ENCODE measurements around the gene PDE8A. TPM values are rescaled to one million over a fixed set of nuclear protein-coding genes. Genes with fewer than 3 reads are reported as not detected.

PDE8A gene
- total and polyA plus RNA-seq, 2 donors (not counting 3 experiments of a cell fraction or from before 2014, with no cell fraction given) = 21.3 to 45.7 TPM

DNA sequence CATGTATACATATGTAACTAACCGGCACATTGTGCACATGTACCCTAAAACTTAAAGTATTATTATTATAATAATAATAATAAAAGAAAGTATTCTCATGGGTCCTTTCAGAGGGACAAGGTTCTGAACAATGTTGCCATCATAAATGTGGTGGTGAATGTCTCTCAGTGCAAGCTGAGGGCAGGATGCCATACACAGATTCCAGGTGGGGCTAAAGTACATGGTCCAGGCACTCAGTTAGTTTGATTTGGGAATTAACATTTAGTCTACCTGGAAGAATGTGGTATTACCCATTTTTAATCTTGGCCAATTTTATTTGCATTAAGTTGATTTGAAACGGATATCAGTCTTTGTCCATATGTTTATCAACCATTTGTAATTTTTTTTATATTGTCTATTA is 24.5 kb downstream of the PDE8A start:
- POLR2A ChIA-PET = no interaction called here
- Histone ChIP-seq H3K9ac (replicated peaks; ENCODE audit: extremely low read depth, insufficient read depth, low read length) (no peak overlapping the region), H3K9me3 (replicated peaks; ENCODE audit: control insufficient read depth, insufficient read depth, low read length) (no peaks in the 10 kb centered on the region), H3K4me1 (ENCODE audit: control insufficient read depth, extremely low read depth, insufficient read depth, low read length) (peaks cover 12% of the 10 kb centered on the region), H4K20me1 (replicated peaks; ENCODE audit: control insufficient read depth, extremely low read depth, insufficient read depth, low read length) (no peaks in the 10 kb centered on the region), H3K9me1 (replicated peaks; ENCODE audit: control insufficient read depth, extremely low read depth, insufficient read depth, low read length) (no peaks in the 10 kb centered on the region), H3K36me3 (ENCODE audit: control insufficient read depth in 2 of 2, extremely low read depth in 1 of 2, insufficient read depth in 2 of 2, low read length in 2 of 2) (no peaks in the 10 kb centered on the region), H2AFZ (ENCODE audit: low read depth, low read length) (no peak overlapping the region), H3K4me3 (replicated peaks in 1 of 3; ENCODE audit: insufficient read depth in 1 of 3, low read depth in 1 of 3, low read length in 3 of 3) (no peak overlapping the region), H3K27ac (ENCODE audit: insufficient read depth, low read depth, low read length) (no peak overlapping the region), H3K4me2 (ENCODE audit: insufficient read depth, low read length) (no peak overlapping the region), H3K27me3 (ENCODE audit: control insufficient read depth in 2 of 2, insufficient read depth in 2 of 2, low read length in 2 of 2) (no peaks in the 10 kb centered on the region), H3K79me2 (ENCODE audit: control insufficient read depth, insufficient read depth, low read length) (peaks cover 27% of the 10 kb centered on the region)
- BruUV-seq (replicated peaks) = no TSS peak
- TF ChIP-seq EZH2 (IDR thresholded peaks at IDR 0.05; ENCODE audit: borderline replicate concordance, low read depth, low read length, severe bottlenecking) (no peak), POLR2A (IDR thresholded peaks at IDR 0.05; ENCODE audit: low read depth, low read length) (no peak), FOS (IDR thresholded peaks at IDR 0.05; ENCODE audit: borderline replicate concordance, insufficient read depth, low read length) (no peak), MYC (IDR thresholded peaks at IDR 0.05; ENCODE audit: low read depth, low read length) (no peak), GATA2 (IDR thresholded peaks at IDR 0.05; ENCODE audit: insufficient read depth, insufficient read length, low read depth, low read length) (no peak), POLR2AphosphoS5 (IDR thresholded peaks at IDR 0.05; ENCODE audit: insufficient read depth, low read depth, low read length) (no peak), JUN (IDR thresholded peaks at IDR 0.05; ENCODE audit: borderline replicate concordance, insufficient read depth, insufficient read length, low read depth) (no peak)
- TF ChIP-seq, protein P1, sequence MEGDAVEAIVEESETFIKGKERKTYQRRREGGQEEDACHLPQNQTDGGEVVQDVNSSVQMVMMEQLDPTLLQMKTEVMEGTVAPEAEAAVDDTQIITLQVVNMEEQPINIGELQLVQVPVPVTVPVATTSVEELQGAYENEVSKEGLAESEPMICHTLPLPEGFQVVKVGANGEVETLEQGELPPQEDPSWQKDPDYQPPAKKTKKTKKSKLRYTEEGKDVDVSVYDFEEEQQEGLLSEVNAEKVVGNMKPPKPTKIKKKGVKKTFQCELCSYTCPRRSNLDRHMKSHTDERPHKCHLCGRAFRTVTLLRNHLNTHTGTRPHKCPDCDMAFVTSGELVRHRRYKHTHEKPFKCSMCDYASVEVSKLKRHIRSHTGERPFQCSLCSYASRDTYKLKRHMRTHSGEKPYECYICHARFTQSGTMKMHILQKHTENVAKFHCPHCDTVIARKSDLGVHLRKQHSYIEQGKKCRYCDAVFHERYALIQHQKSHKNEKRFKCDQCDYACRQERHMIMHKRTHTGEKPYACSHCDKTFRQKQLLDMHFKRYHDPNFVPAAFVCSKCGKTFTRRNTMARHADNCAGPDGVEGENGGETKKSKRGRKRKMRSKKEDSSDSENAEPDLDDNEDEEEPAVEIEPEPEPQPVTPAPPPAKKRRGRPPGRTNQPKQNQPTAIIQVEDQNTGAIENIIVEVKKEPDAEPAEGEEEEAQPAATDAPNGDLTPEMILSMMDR (IDR thresholded peaks at IDR 0.05; ENCODE audit: extremely low read depth in 1 of 2, insufficient read depth in 1 of 2, low read depth in 1 of 2, low read length in 2 of 2) = no peak
- dilution Hi-C loops (cut with MboI; ENCODE audit: extremely low pct_ligation_motif_present, low sequenced_read_pairs) = no loop called here
- intact Hi-C loops (cut with micrococcal nuclease) = no loop called here
- CTCF ChIA-PET = interaction anchor here (1.0 to 6.5 kb wide), 9 partner anchors 10 to 78 kb away, joined by 3 to 70 read pairs (median 8); partner anchors contain the start of gene PDE8A
- no peak for FAIRE-seq
- no peak for DNase-seq (ENCODE audit: low read depth, low spot score)
